K562 (cell line): ENCODE results near the gene MSH2. TPM values are rescaled to one million over a fixed set of nuclear protein-coding genes. Genes with fewer than 3 reads are reported as not detected.

Experiments used
- CEBPG ChIP-seq, 3 experiments: fragments of 200-800 bp in 1 of 3; sonication (Bioruptor generic) in 1 of 3; sonication (generic) in 1 of 3; formaldehyde crosslinking in 1 of 3; IDR thresholded peaks in 2 of 3; conservative IDR thresholded peaks in 1 of 3; 2 replicates each; pipeline versions ENCODE4 v1.6.1 to v1.8.0; 2016 to 2022; ENCODE audit warnings: missing compliant biosample characterization in 2 of 3, missing genetic modification characterization in 2 of 3, mild to moderate bottlenecking in 1 of 3, missing genetic modification reagents in 1 of 3
- DPF2 ChIP-seq: fragments of 450-650 bp; IDR thresholded peaks from 2 replicates; pipeline ENCODE4 v1.6.1; 2016
- FUS ChIP-seq: fragments of 200-400 bp; formaldehyde crosslinking; optimal IDR thresholded peaks from 2 replicates; pipeline ENCODE3; 2017; ENCODE audit warnings: low read depth, low read length
- GATA2 ChIP-seq: sonication (generic); formaldehyde crosslinking; IDR thresholded peaks from 2 replicates; pipeline ENCODE4 v1.4.0; 2020; ENCODE audit warnings: mild to moderate bottlenecking, missing genetic modification reagents
- HMG20A ChIP-seq: fragments of 450-650 bp; formaldehyde crosslinking; conservative IDR thresholded peaks from 2 replicates; pipeline ENCODE4 v1.4.0; 2020; ENCODE audit warnings: mild to moderate bottlenecking, mixed read lengths
- SMAD2 ChIP-seq: fragments of 150-350 bp; IDR thresholded peaks from 2 replicates; pipeline ENCODE4 v1.6.1; 2014; ENCODE audit warnings: low read depth, mild to moderate bottlenecking, low read length
- ZNF124 ChIP-seq: sonication (generic); formaldehyde crosslinking; IDR thresholded peaks from 2 replicates; pipeline ENCODE4 v1.8.1; 2022; ENCODE audit warnings: missing genetic modification reagents
- ZNF146 ChIP-seq: IDR thresholded peaks from one replicate; pipeline ENCODE4 v1.6.1; 2018; ENCODE audit warnings: missing compliant biosample characterization; ENCODE audit not compliant: unreplicated experiment
- ZNF408 ChIP-seq: fragments of 250-450 bp; sonication (Bioruptor Pico); IDR thresholded peaks from 2 replicates; pipeline ENCODE4 v1.4.0; 2020; ENCODE audit warnings: low read depth, mild to moderate bottlenecking, moderate library complexity
- polyA plus RNA-seq, 8 experiments: library from polyadenylated mRNA; depleted of rRNA in 4 of 8; stranded (reverse) in 5 of 8; unstranded in 3 of 8; fragments of >200 nt; fragmentation: Nextera tagmentation in 2 of 8; fragmentation: Illumina TruSeq in 1 of 8; extraction: Ambion mirVana in 2 of 8; extraction: Trizol in 1 of 8; gene quantifications; 2 replicates each; pipeline versions ENCODE4 v1.2.1 to v1.2.3, GENCODE V29; 2011 to 2014; ENCODE audit warnings: inconsistent platforms in 1 of 8, missing spikeins in 1 of 8
- total RNA-seq, 7 experiments: library from RNA; depleted of rRNA in 6 of 7; stranded (reverse); fragments of >200 nt in 6 of 7; fragmentation: Illumina TruSeq in 2 of 7; extraction: Trizol in 2 of 7; gene quantifications; 2 replicates each; pipeline versions ENCODE4 v1.2.1 to v1.2.3, GENCODE V29; 2011 to 2021; ENCODE audit warnings: low replicate concordance in 1 of 7
- TF ChIP-seq, protein P1 (sequence below), 2 experiments: fragments of 450-650 bp; formaldehyde crosslinking in 1 of 2; IDR thresholded peaks; 2 replicates each; pipeline versions ENCODE4 v1.4.0 to v1.6.1; 2014 to 2020; ENCODE audit warnings: mild to moderate bottlenecking in 2 of 2, borderline replicate concordance in 1 of 2, low read depth in 1 of 2
- TF ChIP-seq, protein P2 (sequence below), 3 experiments: fragments of 200-800 bp in 1 of 3; fragments of 250-450 bp in 1 of 3; fragments of 450-650 bp in 1 of 3; sonication (Bioruptor Pico) in 1 of 3; sonication (Bioruptor generic) in 1 of 3; formaldehyde crosslinking in 1 of 3; IDR thresholded peaks; 2 replicates each; pipeline versions ENCODE4 v1.6.1 to v1.8.0; 2016 to 2022; ENCODE audit warnings: mild to moderate bottlenecking in 2 of 3, missing genetic modification characterization in 2 of 3, missing compliant biosample characterization in 1 of 3, moderate library complexity in 1 of 3
- TF ChIP-seq, protein P3 (sequence below): fragments of 250-450 bp; sonication (Bioruptor Pico); IDR thresholded peaks from 2 replicates; pipeline ENCODE4 v1.5.0; 2020; ENCODE audit warnings: mild to moderate bottlenecking, borderline replicate concordance

MSH2 gene
- total and polyA plus RNA-seq, 9 of the 15 experiments (the other 6 are each of a cell fraction or from before 2014, with no cell fraction given) = 51.8 to 139 (median 113) TPM

DNA sequence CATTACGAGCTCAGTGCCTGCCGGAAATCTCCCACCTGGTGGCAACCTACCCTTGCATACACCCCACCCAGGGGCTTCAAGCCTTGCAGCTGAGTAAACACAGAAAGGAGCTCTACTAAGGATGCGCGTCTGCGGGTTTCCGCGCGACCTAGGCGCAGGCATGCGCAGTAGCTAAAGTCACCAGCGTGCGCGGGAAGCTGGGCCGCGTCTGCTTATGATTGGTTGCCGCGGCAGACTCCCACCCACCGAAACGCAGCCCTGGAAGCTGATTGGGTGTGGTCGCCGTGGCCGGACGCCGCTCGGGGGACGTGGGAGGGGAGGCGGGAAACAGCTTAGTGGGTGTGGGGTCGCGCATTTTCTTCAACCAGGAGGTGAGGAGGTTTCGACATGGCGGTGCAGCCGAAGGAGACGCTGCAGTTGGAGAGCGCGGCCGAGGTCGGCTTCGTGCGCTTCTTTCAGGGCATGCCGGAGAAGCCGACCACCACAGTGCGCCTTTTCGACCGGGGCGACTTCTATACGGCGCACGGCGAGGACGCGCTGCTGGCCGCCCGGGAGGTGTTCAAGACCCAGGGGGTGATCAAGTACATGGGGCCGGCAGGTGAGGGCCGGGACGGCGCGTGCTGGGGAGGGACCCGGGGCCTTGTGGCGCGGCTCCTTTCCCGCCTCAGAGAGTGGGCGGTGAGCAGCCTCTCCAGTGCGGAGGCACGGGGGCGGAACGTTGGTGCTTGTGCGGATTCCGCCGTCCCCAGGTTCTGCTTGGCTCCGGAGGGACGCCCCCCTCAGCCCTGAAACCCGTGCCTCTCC is at the start of gene MSH2 (continued):
- TF ChIP-seq, protein P1, sequence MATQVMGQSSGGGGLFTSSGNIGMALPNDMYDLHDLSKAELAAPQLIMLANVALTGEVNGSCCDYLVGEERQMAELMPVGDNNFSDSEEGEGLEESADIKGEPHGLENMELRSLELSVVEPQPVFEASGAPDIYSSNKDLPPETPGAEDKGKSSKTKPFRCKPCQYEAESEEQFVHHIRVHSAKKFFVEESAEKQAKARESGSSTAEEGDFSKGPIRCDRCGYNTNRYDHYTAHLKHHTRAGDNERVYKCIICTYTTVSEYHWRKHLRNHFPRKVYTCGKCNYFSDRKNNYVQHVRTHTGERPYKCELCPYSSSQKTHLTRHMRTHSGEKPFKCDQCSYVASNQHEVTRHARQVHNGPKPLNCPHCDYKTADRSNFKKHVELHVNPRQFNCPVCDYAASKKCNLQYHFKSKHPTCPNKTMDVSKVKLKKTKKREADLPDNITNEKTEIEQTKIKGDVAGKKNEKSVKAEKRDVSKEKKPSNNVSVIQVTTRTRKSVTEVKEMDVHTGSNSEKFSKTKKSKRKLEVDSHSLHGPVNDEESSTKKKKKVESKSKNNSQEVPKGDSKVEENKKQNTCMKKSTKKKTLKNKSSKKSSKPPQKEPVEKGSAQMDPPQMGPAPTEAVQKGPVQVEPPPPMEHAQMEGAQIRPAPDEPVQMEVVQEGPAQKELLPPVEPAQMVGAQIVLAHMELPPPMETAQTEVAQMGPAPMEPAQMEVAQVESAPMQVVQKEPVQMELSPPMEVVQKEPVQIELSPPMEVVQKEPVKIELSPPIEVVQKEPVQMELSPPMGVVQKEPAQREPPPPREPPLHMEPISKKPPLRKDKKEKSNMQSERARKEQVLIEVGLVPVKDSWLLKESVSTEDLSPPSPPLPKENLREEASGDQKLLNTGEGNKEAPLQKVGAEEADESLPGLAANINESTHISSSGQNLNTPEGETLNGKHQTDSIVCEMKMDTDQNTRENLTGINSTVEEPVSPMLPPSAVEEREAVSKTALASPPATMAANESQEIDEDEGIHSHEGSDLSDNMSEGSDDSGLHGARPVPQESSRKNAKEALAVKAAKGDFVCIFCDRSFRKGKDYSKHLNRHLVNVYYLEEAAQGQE (IDR thresholded peaks at IDR 0.05; ENCODE audit: borderline replicate concordance) = no peak
- TF ChIP-seq, protein P1 (CRISPR knock-in tag; IDR thresholded peaks at IDR 0.05; ENCODE audit: low read depth) = no peak
- TF ChIP-seq FUS = no peak
- TF ChIP-seq CEBPG (CRISPR knock-in tag; IDR thresholded peaks at IDR 0.05) = peak; percentile 40; the same call in 1 of the 2 replicates
- TF ChIP-seq CEBPG (tag; conservative IDR thresholded peaks at IDR 0.05 in 1 of 2, IDR thresholded peaks at IDR 0.05 in 1 of 2) = no peak
- TF ChIP-seq DPF2 = no peak
- no peak for TF ChIP-seq ZNF408 (CRISPR knock-in tag)
- TF ChIP-seq SMAD2 = no peak
- TF ChIP-seq, protein P2, sequence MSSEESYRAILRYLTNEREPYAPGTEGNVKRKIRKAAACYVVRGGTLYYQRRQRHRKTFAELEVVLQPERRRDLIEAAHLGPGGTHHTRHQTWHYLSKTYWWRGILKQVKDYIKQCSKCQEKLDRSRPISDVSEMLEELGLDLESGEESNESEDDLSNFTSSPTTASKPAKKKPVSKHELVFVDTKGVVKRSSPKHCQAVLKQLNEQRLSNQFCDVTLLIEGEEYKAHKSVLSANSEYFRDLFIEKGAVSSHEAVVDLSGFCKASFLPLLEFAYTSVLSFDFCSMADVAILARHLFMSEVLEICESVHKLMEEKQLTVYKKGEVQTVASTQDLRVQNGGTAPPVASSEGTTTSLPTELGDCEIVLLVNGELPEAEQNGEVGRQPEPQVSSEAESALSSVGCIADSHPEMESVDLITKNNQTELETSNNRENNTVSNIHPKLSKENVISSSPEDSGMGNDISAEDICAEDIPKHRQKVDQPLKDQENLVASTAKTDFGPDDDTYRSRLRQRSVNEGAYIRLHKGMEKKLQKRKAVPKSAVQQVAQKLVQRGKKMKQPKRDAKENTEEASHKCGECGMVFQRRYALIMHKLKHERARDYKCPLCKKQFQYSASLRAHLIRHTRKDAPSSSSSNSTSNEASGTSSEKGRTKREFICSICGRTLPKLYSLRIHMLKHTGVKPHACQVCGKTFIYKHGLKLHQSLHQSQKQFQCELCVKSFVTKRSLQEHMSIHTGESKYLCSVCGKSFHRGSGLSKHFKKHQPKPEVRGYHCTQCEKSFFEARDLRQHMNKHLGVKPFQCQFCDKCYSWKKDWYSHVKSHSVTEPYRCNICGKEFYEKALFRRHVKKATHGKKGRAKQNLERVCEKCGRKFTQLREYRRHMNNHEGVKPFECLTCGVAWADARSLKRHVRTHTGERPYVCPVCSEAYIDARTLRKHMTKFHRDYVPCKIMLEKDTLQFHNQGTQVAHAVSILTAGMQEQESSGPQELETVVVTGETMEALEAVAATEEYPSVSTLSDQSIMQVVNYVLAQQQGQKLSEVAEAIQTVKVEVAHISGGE (CRISPR knock-in tag; IDR thresholded peaks at IDR 0.05) = no peak
- TF ChIP-seq GATA2 = no peak
- TF ChIP-seq, protein P3, sequence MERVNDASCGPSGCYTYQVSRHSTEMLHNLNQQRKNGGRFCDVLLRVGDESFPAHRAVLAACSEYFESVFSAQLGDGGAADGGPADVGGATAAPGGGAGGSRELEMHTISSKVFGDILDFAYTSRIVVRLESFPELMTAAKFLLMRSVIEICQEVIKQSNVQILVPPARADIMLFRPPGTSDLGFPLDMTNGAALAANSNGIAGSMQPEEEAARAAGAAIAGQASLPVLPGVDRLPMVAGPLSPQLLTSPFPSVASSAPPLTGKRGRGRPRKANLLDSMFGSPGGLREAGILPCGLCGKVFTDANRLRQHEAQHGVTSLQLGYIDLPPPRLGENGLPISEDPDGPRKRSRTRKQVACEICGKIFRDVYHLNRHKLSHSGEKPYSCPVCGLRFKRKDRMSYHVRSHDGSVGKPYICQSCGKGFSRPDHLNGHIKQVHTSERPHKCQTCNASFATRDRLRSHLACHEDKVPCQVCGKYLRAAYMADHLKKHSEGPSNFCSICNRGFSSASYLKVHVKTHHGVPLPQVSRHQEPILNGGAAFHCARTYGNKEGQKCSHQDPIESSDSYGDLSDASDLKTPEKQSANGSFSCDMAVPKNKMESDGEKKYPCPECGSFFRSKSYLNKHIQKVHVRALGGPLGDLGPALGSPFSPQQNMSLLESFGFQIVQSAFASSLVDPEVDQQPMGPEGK (CRISPR knock-in tag) = no peak
- no peak for TF ChIP-seq HMG20A (CRISPR knock-in tag)
- 0 out of 2 replicates have a peak, but pooled peaks have one; percentile 27 for TF ChIP-seq ZNF124 (CRISPR knock-in tag)
- no peak for TF ChIP-seq ZNF146 (CRISPR knock-in tag)
